ENCODE results near the gene PSMD6.

The PSMD6 gene

DNA sequence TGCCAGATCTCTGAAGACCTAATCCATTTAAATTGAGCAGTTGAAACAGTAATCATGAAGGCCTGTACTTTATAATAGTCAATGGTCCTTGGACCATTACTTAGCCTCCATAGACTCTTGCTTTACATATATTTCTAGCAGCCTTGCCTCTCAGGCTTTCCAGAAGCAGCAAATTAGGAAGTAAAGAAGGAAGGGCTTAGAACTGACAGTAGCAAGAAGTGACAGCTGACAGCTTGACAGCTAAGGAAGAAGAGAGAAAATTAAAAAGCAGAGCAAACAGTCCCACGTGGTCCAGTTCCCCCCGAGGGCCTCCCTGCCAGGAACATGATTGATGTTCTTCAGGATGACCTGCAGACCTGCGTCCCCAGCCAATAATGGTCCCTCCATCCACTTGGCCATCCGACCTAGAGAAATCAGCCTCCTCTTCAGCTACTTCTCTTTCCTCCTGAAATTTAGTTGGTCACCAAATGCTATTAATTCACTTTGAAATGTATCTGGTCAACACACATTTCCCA is 15.0 kb upstream of the PSMD6 start:
- no peak for DNase-seq (ENCODE audit: low read depth)

GRCh38 chr3:64037084-64037483 is 13.8 kb upstream of the PSMD6 start:
- no peak for DNase-seq (ENCODE audit: low read depth)
- H3K4me3 ChIP-seq (ENCODE audit: low read depth, low read length), result no peak overlapping the region
- TF ChIP-seq, protein P1, sequence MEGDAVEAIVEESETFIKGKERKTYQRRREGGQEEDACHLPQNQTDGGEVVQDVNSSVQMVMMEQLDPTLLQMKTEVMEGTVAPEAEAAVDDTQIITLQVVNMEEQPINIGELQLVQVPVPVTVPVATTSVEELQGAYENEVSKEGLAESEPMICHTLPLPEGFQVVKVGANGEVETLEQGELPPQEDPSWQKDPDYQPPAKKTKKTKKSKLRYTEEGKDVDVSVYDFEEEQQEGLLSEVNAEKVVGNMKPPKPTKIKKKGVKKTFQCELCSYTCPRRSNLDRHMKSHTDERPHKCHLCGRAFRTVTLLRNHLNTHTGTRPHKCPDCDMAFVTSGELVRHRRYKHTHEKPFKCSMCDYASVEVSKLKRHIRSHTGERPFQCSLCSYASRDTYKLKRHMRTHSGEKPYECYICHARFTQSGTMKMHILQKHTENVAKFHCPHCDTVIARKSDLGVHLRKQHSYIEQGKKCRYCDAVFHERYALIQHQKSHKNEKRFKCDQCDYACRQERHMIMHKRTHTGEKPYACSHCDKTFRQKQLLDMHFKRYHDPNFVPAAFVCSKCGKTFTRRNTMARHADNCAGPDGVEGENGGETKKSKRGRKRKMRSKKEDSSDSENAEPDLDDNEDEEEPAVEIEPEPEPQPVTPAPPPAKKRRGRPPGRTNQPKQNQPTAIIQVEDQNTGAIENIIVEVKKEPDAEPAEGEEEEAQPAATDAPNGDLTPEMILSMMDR (IDR thresholded peaks at IDR 0.05; ENCODE audit: insufficient read depth, low read depth, low read length, missing control alignments), result no peak

More for the DNA sequence above, 15.0 kb upstream of the PSMD6 start:
- TF ChIP-seq, protein P1 (IDR thresholded peaks at IDR 0.05; ENCODE audit: insufficient read depth, low read depth, low read length, missing control alignments), result no peak
- H3K4me3 ChIP-seq (ENCODE audit: low read depth, low read length), result no peak overlapping the region

- H3K4me3 ChIP-seq (ENCODE audit: low read depth, low read length), result no peak overlapping the region
- no peak for DNase-seq (ENCODE audit: low read depth)
- TF ChIP-seq, protein P1 (IDR thresholded peaks at IDR 0.05; ENCODE audit: insufficient read depth, low read depth, low read length, missing control alignments), result no peak
These were observed 9.8 kb upstream of the PSMD6 start for GRCh38 chr3:64033069-64033468.

DNA sequence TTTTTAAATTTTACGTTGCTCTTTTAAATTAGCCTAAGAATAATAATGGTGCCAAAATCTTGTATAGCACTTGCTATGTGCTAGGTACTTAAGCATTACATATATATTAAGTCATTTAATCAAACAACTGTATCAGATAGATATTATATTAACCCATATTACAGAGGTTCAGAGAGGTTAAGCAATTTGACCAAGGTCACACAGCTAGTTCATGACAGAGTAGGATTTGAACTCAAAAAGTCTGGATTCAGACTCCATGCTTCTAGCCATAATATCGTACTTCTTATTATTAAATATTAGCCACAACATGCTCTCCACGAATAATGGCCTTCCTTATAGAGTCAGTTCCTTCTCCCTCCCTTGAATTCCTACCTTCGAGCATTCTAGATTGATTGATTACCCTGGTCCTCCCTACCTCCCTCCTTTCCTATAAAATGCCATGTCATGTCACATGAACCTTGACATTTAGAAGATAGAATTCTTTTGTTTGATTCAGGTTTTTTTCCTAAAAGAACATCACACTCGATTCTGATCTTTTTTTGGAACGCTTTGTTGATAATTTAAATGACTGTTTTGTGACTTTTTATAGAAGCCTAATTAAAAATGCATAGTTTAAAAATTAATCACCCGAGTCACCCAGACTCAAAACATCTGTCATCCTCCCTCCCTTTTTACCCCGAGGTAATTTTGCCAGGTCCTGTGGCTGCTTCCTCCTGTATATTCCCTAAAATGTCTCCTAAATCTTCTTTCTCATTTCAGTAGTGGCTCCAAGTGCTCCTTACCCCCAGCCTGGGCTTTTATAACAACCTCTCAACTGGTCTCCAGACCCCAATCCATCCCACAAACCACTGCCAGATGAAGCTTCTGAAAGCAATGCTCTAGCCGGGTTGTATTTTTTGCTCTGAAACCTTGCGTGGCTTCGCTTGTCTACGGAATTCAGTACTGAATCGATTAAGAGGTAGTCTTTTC is 8.5 kb upstream of the PSMD6 start:
- TF ChIP-seq, protein P1 (IDR thresholded peaks at IDR 0.05; ENCODE audit: insufficient read depth, low read depth, low read length, missing control alignments), result no peak
- H3K4me3 ChIP-seq (ENCODE audit: low read depth, low read length), result no peak overlapping the region
- DNase-seq (ENCODE audit: low read depth), result no peak

DNA sequence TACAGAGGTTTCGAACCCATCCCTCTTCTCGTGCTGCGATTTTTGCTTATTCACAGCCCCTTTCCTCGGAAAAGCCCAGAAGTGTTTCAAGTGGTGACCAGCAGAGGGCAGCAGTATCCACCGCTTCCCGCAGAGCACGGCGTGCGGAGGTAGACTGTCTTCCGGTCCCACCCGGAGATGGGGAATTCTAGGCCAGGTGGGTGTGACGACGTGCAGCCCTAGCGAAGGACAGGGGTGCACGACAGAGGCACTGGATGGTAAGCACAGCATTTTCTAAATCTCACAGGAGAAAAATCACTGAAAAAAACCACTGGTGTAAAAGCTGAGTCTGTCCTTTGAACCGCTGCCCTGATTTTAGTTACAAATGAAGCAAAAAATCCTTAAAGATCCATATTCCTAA is 7.4 kb upstream of the PSMD6 start:
- TF ChIP-seq, protein P1 (IDR thresholded peaks at IDR 0.05; ENCODE audit: insufficient read depth, low read depth, low read length, missing control alignments), result peak; percentile 86
- H3K4me3 ChIP-seq (ENCODE audit: low read depth, low read length), result peak overlapping the region; percentile 44
- peak; percentile 84 for DNase-seq (ENCODE audit: low read depth)

DNA sequence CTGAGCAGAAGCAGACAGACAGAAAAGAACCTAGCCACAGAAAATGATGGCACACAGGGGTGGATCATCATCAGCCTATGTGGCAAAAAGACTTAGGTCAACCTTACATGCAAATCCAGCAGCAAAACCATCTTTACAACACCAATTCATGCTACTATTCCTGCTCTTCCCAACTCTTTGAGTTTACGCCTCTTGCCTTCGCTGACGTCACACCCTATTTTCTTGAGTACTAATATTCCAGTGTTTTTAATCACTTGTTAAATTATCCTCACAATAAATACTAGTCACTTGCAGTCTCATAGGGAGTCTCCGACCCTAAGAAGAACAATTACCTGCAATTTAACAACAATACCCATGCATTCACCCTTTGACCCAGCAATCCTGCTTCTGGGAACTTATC is 6.0 kb upstream of the PSMD6 start:
- no peak for DNase-seq (ENCODE audit: low read depth)
- TF ChIP-seq, protein P1 (IDR thresholded peaks at IDR 0.05; ENCODE audit: insufficient read depth, low read depth, low read length, missing control alignments), result no peak
- no peak overlapping the region for H3K4me3 ChIP-seq (ENCODE audit: low read depth, low read length)
